ENCODE measurements around the gene NPR1.
"Not testable (repeated sequence)": the region's sequence is repeated elsewhere in the genome, so short reads cannot be mapped to it uniquely, and the experiment has no call there.

Gene NPR1

GRCh38 chr1:153669606-153670005 lies 8.9 kb upstream of the NPR1 start:
- H3K9me2 ChIP-seq (replicated peaks; ENCODE audit: insufficient read depth, low read length): no peaks in the 10 kb centered on the region
- H3K9ac ChIP-seq (ENCODE audit: low read length): peak overlapping the region; percentile 86
- H3K9me3 ChIP-seq (ENCODE audit: insufficient read depth, low read length): no peaks in the 10 kb centered on the region
- no peak overlapping the region for H3K27ac ChIP-seq (ENCODE audit: low read depth, low read length)
- no peak overlapping the region for H2AFZ ChIP-seq (ENCODE audit: low read depth, low read length, severe bottlenecking)
- H3K79me2 ChIP-seq (ENCODE audit: insufficient read depth, low read length): peaks cover 32% of the 10 kb centered on the region
- peak overlapping the region; percentile 84 for H3K4me3 ChIP-seq (ENCODE audit: insufficient read depth, low read length, poor library complexity, severe bottlenecking)
- no peaks in the 10 kb centered on the region for H4K20me1 ChIP-seq (ENCODE audit: low read depth, low read length)
- H3K4me2 ChIP-seq (ENCODE audit: low read depth, low read length, poor library complexity, severe bottlenecking): peak overlapping the region; percentile 64
- H3F3A ChIP-seq (ENCODE audit: insufficient read depth): peaks cover 8% of the 10 kb centered on the region; the same call in 1 of the 2 replicates
- peaks cover 25% of the 10 kb centered on the region for H3K36me3 ChIP-seq (ENCODE audit: low read length)
- no peaks in the 10 kb centered on the region for H3K27me3 ChIP-seq (ENCODE audit: low read length)
- no peak for TF ChIP-seq EZH2phosphoT487 (conservative IDR thresholded peaks at IDR 0.05; ENCODE audit: low read length)
- no peak for TF ChIP-seq CTCF (IDR thresholded peaks at IDR 0.05; ENCODE audit: insufficient read depth, low read length, poor library complexity, severe bottlenecking)

- Histone ChIP-seq H4K20me1 (ENCODE audit: low read depth, low read length) (no peaks in the 10 kb centered on the region), H3K4me3 (ENCODE audit: insufficient read depth, low read length, poor library complexity, severe bottlenecking) (peak overlapping the region; percentile 84), H3K79me2 (ENCODE audit: insufficient read depth, low read length) (peaks cover 32% of the 10 kb centered on the region), H3K9me2 (replicated peaks; ENCODE audit: insufficient read depth, low read length) (no peaks in the 10 kb centered on the region), H3F3A (ENCODE audit: insufficient read depth) (peaks cover 7% of the 10 kb centered on the region; the same call in 1 of the 2 replicates), H3K9me3 (ENCODE audit: insufficient read depth, low read length) (no peaks in the 10 kb centered on the region), H3K4me2 (ENCODE audit: low read depth, low read length, poor library complexity, severe bottlenecking) (peak overlapping the region; percentile 64), H3K36me3 (ENCODE audit: low read length) (peaks cover 19% of the 10 kb centered on the region), H3K27ac (ENCODE audit: low read depth, low read length) (peak overlapping the region; percentile 48), H3K9ac (ENCODE audit: low read length) (peak overlapping the region; percentile 86), H3K27me3 (ENCODE audit: low read length) (no peaks in the 10 kb centered on the region), H2AFZ (ENCODE audit: low read depth, low read length, severe bottlenecking) (no peak overlapping the region)
- TF ChIP-seq CTCF (IDR thresholded peaks at IDR 0.05; ENCODE audit: insufficient read depth, low read length, poor library complexity, severe bottlenecking) (no peak), EZH2phosphoT487 (conservative IDR thresholded peaks at IDR 0.05; ENCODE audit: low read length) (no peak)
Measured at GRCh38 chr1:153670257-153670858, 8.1 kb upstream of the NPR1 start.

GRCh38 chr1:153670859-153671627 lies 7.4 kb upstream of the NPR1 start, which contains the start of gene ILF2:
Gene ILF2 (minus strand): TSS chr1:153670993. CDS start chr1:153670922, 71 bp downstream.
- Histone ChIP-seq H4K20me1 (ENCODE audit: low read depth, low read length) (no peaks in the 10 kb centered on the region), H3K9me2 (replicated peaks; ENCODE audit: insufficient read depth, low read length) (no peaks in the 10 kb centered on the region), H3F3A (ENCODE audit: insufficient read depth) (0 out of 2 replicates have a peak, but pooled peaks cover 4% of the 10 kb centered on the region), H2AFZ (ENCODE audit: low read depth, low read length, severe bottlenecking) (peak within 1 kb of the TSS; percentile 93), H3K9ac (ENCODE audit: low read length) (peak within 1 kb of the TSS; percentile 86), H3K9me3 (ENCODE audit: insufficient read depth, low read length) (no peaks in the 10 kb centered on the region), H3K4me2 (ENCODE audit: low read depth, low read length, poor library complexity, severe bottlenecking) (peak within 1 kb of the TSS; percentile 75), H3K27ac (ENCODE audit: low read depth, low read length) (peak within 1 kb of the TSS; percentile 48), H3K36me3 (ENCODE audit: low read length) (peaks cover 15% of the 10 kb centered on the region), H3K27me3 (ENCODE audit: low read length) (no peaks in the 10 kb centered on the region), H3K4me3 (ENCODE audit: insufficient read depth, low read length, poor library complexity, severe bottlenecking) (peak within 1 kb of the TSS; percentile 84), H3K79me2 (ENCODE audit: insufficient read depth, low read length) (peaks cover 32% of the 10 kb centered on the region)
- TF ChIP-seq CTCF (IDR thresholded peaks at IDR 0.05; ENCODE audit: insufficient read depth, low read length, poor library complexity, severe bottlenecking) (peak; percentile 17), EZH2phosphoT487 (conservative IDR thresholded peaks at IDR 0.05; ENCODE audit: low read length) (no peak)

GRCh38 chr1:153671628-153672353 lies 6.7 kb upstream of the NPR1 start:
- Histone ChIP-seq H3K27ac (ENCODE audit: low read depth, low read length) (peak overlapping the region; percentile 23), H2AFZ (ENCODE audit: low read depth, low read length, severe bottlenecking) (peak overlapping the region; percentile 93), H3K4me3 (ENCODE audit: insufficient read depth, low read length, poor library complexity, severe bottlenecking) (peak overlapping the region; percentile 55), H3K79me2 (ENCODE audit: insufficient read depth, low read length) (peaks cover 32% of the 10 kb centered on the region), H3K9ac (ENCODE audit: low read length) (peak overlapping the region; percentile 55), H3K36me3 (ENCODE audit: low read length) (peaks cover 15% of the 10 kb centered on the region), H3K4me2 (ENCODE audit: low read depth, low read length, poor library complexity, severe bottlenecking) (peak overlapping the region; percentile 75)
- H3K9me3 ChIP-seq (ENCODE audit: insufficient read depth, low read length); H3K27me3 ChIP-seq (ENCODE audit: low read length); H3K9me2 ChIP-seq (replicated peaks; ENCODE audit: insufficient read depth, low read length); H3F3A ChIP-seq (ENCODE audit: insufficient read depth); H4K20me1 ChIP-seq (ENCODE audit: low read depth, low read length): not testable (repeated sequence)
